ENCODE data around the gene SPIRE2. TPM values are rescaled to one million over a fixed set of nuclear protein-coding genes. Genes with fewer than 3 reads are reported as not detected.
A peak's percentile ranks its signal among the peaks of the same experiment; 100 is the strongest.

SPIRE2 gene
- total RNA-seq, 1 donor from 2014 or later, result 0.79 TPM

DNA sequence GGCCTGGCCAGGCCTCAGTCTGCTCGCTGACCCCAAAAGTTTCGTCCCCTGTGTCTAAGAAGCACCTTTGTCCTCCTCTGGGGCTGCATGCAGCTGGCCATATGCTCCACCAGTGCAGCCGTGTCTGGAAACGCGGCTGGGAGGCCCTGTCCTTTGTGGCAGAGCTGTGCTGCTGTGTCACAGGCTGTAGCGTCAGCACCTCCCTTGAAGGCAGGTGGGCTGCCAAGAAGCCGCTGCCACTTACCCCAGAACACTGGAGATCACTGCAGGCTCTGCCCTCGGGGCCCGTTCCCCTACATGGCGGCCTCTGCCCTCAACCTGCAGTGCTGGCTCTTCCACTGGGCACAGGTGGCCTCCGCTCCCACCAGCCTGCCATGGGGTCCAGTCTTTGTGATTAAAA is 74.7 kb downstream of the SPIRE2 start:
- TF ChIP-seq, protein P1, sequence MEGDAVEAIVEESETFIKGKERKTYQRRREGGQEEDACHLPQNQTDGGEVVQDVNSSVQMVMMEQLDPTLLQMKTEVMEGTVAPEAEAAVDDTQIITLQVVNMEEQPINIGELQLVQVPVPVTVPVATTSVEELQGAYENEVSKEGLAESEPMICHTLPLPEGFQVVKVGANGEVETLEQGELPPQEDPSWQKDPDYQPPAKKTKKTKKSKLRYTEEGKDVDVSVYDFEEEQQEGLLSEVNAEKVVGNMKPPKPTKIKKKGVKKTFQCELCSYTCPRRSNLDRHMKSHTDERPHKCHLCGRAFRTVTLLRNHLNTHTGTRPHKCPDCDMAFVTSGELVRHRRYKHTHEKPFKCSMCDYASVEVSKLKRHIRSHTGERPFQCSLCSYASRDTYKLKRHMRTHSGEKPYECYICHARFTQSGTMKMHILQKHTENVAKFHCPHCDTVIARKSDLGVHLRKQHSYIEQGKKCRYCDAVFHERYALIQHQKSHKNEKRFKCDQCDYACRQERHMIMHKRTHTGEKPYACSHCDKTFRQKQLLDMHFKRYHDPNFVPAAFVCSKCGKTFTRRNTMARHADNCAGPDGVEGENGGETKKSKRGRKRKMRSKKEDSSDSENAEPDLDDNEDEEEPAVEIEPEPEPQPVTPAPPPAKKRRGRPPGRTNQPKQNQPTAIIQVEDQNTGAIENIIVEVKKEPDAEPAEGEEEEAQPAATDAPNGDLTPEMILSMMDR (IDR thresholded peaks at IDR 0.05; ENCODE audit: insufficient read depth, low read length, severe bottlenecking), result no peak
- DNase-seq (ENCODE audit: low read depth), result no peak
- H3K27me3 ChIP-seq (ENCODE audit: control insufficient read depth, insufficient read depth, low read length), result no peaks in the 10 kb centered on the region
- H3K36me3 ChIP-seq (ENCODE audit: control insufficient read depth, insufficient read depth, low read length), result peaks cover 44% of the 10 kb centered on the region
- FAIRE-seq, result no peak
- H3K4me3 ChIP-seq (ENCODE audit: low read depth, low read length), result no peak overlapping the region

DNA sequence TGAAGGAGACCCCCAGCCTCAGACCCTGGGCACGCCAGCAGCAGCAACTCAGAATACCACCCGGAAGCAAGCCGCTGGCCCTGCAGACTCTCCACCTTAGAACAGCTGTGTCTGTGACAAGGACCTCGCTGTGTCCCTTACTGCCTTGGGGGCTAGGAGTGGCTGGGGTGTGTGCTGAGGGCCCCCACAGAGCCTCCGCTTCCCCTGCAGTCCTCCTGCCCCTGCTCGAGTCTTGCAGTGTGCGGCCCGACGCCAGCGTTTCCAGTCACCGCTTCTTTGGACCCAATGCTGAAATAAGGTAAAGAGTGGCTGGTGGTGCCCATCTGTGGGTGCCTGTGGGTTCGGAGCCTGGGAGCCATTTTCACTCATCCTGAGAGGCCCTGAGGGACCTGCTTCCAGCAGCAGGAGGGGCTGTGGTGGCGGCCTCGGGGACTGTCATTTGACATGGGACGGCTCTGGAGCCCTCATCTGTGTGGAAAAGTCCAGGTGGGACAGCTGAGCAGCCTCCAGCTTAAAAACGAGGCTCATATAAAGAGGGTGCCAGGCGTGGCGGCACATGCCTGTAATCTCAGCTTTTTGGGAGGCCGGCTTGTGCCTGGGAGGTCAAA is 75.7 kb downstream of the SPIRE2 start:
- H3K27me3 ChIP-seq (ENCODE audit: control insufficient read depth, insufficient read depth, low read length), result no peaks in the 10 kb centered on the region
- TF ChIP-seq, protein P1 (IDR thresholded peaks at IDR 0.05; ENCODE audit: insufficient read depth, low read length, severe bottlenecking), result no peak
- H3K4me3 ChIP-seq (ENCODE audit: low read depth, low read length), result no peak overlapping the region
- FAIRE-seq (no peak), DNase-seq (ENCODE audit: low read depth) (no peak)
- H3K36me3 ChIP-seq (ENCODE audit: control insufficient read depth, insufficient read depth, low read length), result peaks cover 42% of the 10 kb centered on the region

DNA sequence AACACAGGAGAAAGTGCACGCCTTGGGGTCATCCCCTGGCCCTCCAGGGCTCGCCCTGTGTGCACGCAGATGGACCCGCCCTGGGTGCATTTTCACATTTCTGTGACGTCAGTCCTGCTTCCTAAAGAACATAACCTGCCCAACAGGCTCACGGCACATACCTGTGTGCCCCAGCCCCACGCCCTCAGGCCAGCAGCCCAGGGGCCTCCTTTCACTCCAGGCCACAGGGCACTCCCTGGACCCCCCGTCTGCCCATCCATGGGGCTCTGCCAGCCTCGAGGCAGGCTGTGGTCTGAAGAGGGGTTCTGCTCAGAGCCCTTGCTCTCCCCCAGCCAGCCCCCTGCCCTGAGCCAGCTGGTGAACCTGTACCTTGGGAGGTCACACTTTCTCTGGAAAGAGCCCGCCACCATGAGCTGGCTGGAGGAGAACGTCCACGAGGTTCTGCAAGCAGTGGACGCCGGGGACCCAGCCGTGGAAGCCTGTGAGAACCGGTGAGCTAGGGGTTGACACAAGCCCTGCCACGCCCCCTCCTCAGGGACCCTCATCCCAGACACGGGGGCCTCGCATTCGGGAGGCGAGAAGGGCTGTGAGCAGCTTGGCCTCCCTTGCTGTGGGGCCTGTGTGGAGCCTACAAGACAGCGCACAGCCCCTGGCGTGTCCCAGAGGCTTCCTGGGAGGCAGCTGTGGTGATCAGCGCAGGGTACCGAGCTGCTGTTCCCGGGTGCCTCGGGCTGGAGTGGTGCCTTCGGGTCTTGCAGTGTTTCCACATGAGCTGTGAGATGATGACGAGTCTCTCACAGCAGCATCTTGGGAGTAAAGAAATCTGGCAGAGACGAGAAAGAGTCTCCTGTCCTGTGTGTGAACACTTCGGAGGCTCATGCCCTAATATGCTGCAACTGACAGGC is 76.6 kb downstream of the SPIRE2 start:
- H3K36me3 ChIP-seq (ENCODE audit: control insufficient read depth, insufficient read depth, low read length), result peaks cover 39% of the 10 kb centered on the region
- no peak for FAIRE-seq

DNA sequence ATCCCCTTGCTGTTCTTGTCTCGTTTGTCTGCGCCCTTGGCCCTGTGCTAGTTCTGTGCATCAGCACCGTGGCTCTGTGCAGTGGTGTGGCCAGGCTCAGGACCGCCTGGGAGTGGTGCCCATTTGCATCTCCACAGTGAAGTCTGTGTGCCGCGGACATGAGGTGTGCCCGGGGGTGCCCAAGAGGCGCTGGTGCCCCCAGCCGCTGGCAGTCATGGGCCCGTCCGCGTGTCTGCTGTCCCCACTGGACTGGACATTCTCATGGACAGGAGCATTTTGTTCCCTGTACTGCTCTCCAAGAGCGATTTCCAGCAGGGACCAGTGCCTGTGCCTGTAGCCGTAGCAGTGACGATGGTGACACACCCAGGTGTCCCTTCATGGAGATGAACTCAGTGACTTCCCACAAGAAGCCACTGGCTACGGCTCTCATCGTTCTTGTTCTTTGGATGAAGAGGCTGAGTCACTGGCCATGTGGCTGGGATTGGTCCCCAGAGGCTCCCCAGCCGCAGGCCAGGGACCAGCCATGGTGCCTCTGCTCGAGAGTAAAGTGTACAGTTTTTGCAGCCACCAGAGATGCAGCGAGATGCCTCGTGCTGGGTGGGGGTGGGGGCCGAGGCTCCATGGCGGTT is 77.3 kb downstream of the SPIRE2 start:
- FAIRE-seq (no peak), DNase-seq (ENCODE audit: low read depth) (no peak)
- TF ChIP-seq, protein P1 (IDR thresholded peaks at IDR 0.05; ENCODE audit: insufficient read depth, low read length, severe bottlenecking), result no peak
- H3K4me3 ChIP-seq (ENCODE audit: low read depth, low read length), result no peak overlapping the region
- no peaks in the 10 kb centered on the region for H3K27me3 ChIP-seq (ENCODE audit: control insufficient read depth, insufficient read depth, low read length)
- peaks cover 40% of the 10 kb centered on the region for H3K36me3 ChIP-seq (ENCODE audit: control insufficient read depth, insufficient read depth, low read length)

More for the DNA sequence above, 76.6 kb downstream of the SPIRE2 start:
- no peaks in the 10 kb centered on the region for H3K27me3 ChIP-seq (ENCODE audit: control insufficient read depth, insufficient read depth, low read length)
- peak; percentile 29 for DNase-seq (ENCODE audit: low read depth)
- TF ChIP-seq, protein P1 (IDR thresholded peaks at IDR 0.05; ENCODE audit: insufficient read depth, low read length, severe bottlenecking), result no peak
- no peak overlapping the region for H3K4me3 ChIP-seq (ENCODE audit: low read depth, low read length)

DNA sequence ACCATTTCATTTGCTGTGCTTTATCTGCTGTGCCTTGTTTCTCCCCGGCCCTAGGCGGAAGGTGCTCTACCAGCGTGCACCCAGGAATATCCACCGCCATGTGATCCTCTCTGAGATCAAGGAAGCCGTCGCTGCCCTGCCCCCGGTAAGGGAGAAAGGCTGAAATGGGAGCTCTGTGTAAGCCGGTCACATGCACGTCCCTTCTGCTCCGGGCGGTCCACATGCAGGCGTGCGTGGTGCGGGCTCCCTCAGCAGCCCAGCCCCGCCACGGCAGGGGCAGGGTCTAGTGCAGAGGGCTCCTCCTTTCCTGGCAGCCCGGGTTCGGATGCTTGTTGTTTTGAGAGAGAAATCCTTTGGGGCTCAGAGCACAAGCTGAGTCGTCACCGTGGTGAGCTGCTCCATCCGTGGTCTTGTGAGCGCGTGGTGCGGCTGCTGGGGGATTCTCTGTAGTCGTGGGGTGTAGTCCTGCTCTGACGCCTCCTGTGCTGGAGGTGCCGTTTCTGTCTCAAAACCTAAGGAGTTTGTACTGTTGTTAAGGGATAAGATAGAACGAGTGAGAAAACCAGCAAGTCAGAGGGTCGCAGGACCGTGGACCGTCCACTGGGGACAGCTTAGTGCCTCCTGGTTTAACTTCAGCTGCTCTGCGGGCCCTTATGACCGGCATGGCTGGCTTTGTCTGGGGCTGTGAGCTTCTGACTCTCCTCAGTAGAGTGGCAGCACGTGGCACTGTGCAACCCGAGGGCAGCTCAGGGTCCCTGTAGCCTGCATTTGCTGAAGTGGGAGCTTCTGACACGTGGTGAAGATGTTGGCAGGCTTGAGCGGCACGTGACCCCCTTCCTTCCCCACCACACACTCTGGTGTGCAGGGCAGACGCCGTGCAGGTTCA is 78.1 kb downstream of the SPIRE2 start:
- FAIRE-seq, result no peak
- TF ChIP-seq, protein P1 (IDR thresholded peaks at IDR 0.05; ENCODE audit: insufficient read depth, low read length, severe bottlenecking), result no peak
- H3K36me3 ChIP-seq (ENCODE audit: control insufficient read depth, insufficient read depth, low read length), result peaks cover 38% of the 10 kb centered on the region
- H3K27me3 ChIP-seq (ENCODE audit: control insufficient read depth, insufficient read depth, low read length), result no peaks in the 10 kb centered on the region
- no peak for DNase-seq (ENCODE audit: low read depth)
- no peak overlapping the region for H3K4me3 ChIP-seq (ENCODE audit: low read depth, low read length)
